MCF 10A (cell line): ENCODE results near the gene SFPQ. TPM values are rescaled to one million over a fixed set of nuclear protein-coding genes. Genes with fewer than 3 reads are reported as not detected.

ENCODE experiments used
- BruUV-seq: library from RNA; stranded (reverse); fragments of 400-500 nt; replicated peaks from 2 replicates; lab custom pipeline; 2021; lab: Mats Ljungman, UMichigan
- CTCF ChIA-PET: fragments of 300-600 bp; sonication (Branson Sonifier 250); formaldehyde crosslinking; extraction: SDS; loops from one replicate; lab custom pipeline; 2021; ENCODE audit warnings: antibody characterized with exemption, inconsistent platforms; lab: Yijun Ruan, JAX
- POLR2A ChIA-PET: fragments of 300-600, 350-650 bp; sonication (Branson Sonifier 250); formaldehyde crosslinking; extraction: SDS; loops from one replicate; lab custom pipeline; 2020; ENCODE audit warnings: antibody characterized with exemption, inconsistent platforms; lab: Yijun Ruan, JAX
- DNase-seq: peaks from one replicate; pipeline ENCODE4 v3.0.0-alpha.2; 2018; ENCODE audit not compliant: unreplicated experiment
- H3K27ac Mint-ChIP-seq: one replicate; pipeline ENCODE4 v1.8.0; 2022; ENCODE audit warnings: mild to moderate bottlenecking, low read depth, mixed read lengths; ENCODE audit not compliant: unreplicated experiment
- H3K27me3 Mint-ChIP-seq: one replicate; pipeline ENCODE4 v1.8.0; 2022; ENCODE audit warnings: mixed read lengths; ENCODE audit not compliant: insufficient read depth, unreplicated experiment
- H3K36me3 Mint-ChIP-seq: one replicate; pipeline ENCODE4 v1.8.0; 2022; ENCODE audit warnings: mild to moderate bottlenecking, moderate library complexity, mixed read lengths; ENCODE audit not compliant: insufficient read depth, unreplicated experiment
- H3K4me1 Mint-ChIP-seq: one replicate; pipeline ENCODE4 v1.8.0; 2022; ENCODE audit warnings: mixed read lengths; ENCODE audit not compliant: insufficient read depth, unreplicated experiment
- H3K4me3 Mint-ChIP-seq: one replicate; pipeline ENCODE4 v1.8.0; 2022; ENCODE audit warnings: mild to moderate bottlenecking, moderate library complexity, mixed read lengths; ENCODE audit not compliant: unreplicated experiment
- H3K9me3 Mint-ChIP-seq: one replicate; pipeline ENCODE4 v1.8.0; 2022; ENCODE audit warnings: mixed read lengths; ENCODE audit not compliant: unreplicated experiment
- intact Hi-C: fragments of 100-400 bp; cut with micrococcal nuclease; formaldehyde crosslinking; loops from 2 replicates; pipeline ENCODE4 v1.14.1; 2022
- total RNA-seq: library from RNA; stranded (reverse); gene quantifications from 2 replicates; pipeline ENCODE4 v1.2.3, GENCODE V29; 2022
- TF ChIP-seq, protein P1 (sequence below): fragments of 200-600 bp; IDR thresholded peaks from one replicate; pipeline ENCODE4 v1.8.0; 2022; ENCODE audit warnings: antibody characterized with exemption, mild to moderate bottlenecking; ENCODE audit not compliant: unreplicated experiment

Gene SFPQ
- total RNA-seq, 1 experiment from 2014 or later: 314 TPM

DNA sequence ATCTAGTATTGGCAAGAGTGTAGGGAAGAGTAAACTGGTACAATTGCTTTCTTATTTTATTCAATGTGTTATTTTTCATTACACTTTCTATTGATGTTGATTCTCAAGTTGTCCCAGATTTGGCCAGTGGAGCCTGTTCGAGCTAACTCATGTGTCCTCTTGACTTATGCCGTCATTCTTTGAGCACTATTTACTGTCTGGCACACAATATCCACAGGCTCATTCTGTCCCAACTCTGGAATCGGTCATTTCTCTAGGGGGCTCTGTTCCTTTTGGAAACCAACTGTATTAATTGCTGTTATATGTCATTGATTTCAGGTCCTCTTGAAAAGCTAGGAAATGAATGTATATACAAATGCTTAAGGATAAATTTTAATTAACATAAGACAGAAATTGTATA, 22.4 kb upstream of the SFPQ start:
- BruUV-seq: no TSS peak
- intact Hi-C loops: no loop called here
- H3K4me3 Mint-ChIP-seq: no peak overlapping the region
- no peaks in the 10 kb centered on the region for H3K36me3 Mint-ChIP-seq
- H3K9me3 Mint-ChIP-seq: no peaks in the 10 kb centered on the region
- no peak overlapping the region for H3K27ac Mint-ChIP-seq
- H3K27me3 Mint-ChIP-seq: no peaks in the 10 kb centered on the region
- CTCF ChIA-PET: interaction anchor here (0.5 to 1.1 kb wide), 3 partner anchors 13 to 237 kb away, joined by 3 to 6 read pairs (median 3); no protein-coding TSS in a partner anchor
- H3K4me1 Mint-ChIP-seq: no peaks in the 10 kb centered on the region
- TF ChIP-seq, protein P1, sequence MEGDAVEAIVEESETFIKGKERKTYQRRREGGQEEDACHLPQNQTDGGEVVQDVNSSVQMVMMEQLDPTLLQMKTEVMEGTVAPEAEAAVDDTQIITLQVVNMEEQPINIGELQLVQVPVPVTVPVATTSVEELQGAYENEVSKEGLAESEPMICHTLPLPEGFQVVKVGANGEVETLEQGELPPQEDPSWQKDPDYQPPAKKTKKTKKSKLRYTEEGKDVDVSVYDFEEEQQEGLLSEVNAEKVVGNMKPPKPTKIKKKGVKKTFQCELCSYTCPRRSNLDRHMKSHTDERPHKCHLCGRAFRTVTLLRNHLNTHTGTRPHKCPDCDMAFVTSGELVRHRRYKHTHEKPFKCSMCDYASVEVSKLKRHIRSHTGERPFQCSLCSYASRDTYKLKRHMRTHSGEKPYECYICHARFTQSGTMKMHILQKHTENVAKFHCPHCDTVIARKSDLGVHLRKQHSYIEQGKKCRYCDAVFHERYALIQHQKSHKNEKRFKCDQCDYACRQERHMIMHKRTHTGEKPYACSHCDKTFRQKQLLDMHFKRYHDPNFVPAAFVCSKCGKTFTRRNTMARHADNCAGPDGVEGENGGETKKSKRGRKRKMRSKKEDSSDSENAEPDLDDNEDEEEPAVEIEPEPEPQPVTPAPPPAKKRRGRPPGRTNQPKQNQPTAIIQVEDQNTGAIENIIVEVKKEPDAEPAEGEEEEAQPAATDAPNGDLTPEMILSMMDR: no peak
- no peak for DNase-seq
- POLR2A ChIA-PET: no interaction called here

DNA sequence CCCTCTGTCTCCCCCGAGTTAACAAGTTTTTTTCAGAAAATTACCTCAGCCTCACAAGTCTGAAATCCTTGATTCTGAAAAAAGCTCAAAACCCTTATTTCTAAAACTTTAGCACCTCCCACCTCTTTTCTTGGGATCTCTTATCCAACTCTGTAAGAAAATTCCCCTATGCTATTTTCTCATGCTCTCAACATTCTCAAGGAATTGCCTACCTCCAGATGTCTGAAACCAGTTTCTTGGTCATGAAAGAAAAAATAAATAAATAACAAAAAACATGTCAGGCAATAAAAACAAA, 18.1 kb upstream of the SFPQ start:
- no TSS peak for BruUV-seq
- intact Hi-C loops: no loop called here

DNA sequence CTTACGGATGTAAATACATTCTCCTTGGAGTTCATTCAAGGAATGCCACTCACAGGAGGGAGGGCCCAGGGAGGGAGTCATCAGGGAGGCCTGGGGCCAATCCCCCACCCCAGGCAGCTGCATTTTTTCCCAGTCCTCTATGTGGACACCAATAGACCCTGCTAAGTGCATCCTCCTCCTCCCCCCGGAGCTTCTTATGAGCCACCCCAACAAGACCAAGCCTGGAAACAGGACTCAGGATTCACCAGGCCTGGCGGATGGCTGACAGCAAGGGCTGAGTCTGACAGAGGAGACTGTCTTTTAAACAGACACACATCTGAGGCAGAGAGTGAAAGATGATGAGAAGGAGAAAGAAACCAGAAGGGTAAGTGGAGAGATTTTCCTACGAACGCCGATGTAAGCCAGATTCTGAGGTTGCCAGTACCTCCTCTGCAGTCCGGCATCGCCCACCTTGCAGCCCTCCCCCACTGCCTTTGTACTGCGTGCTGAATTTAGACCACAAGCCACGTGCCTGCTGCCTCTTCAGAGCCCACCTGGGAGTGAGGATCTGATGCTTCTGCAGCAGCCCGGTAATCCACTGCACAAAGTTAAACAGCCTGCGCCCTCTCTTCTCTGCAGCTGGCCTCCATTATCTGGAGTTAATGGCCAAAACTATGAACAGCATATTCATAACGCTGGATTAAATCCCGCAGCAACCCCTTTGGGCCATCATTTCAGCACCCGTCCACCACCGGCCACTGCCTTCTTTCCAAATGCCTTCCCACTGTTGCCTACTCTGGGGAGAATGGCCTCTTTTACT, 17.6 kb upstream of the SFPQ start:
- Mint-ChIP-seq H3K4me3 (no peak overlapping the region), H3K4me1 (no peaks in the 10 kb centered on the region), H3K27me3 (no peaks in the 10 kb centered on the region), H3K9me3 (no peaks in the 10 kb centered on the region), H3K27ac (no peak overlapping the region), H3K36me3 (no peaks in the 10 kb centered on the region)
- ChIA-PET CTCF (interaction anchor here (0.5 to 0.7 kb wide), 3 partner anchors 13 to 359 kb away, joined by 3 to 4 read pairs (median 3); no protein-coding TSS in a partner anchor), POLR2A (interaction anchor here (0.6 kb wide), 1 partner anchor 17 kb away, joined by 4 read pairs; the partner anchor contains the start of gene SFPQ)
- DNase-seq: no peak
- intact Hi-C loops: no loop called here
- BruUV-seq: no TSS peak
- TF ChIP-seq, protein P1: no peak

More for the DNA sequence above, 18.1 kb upstream of the SFPQ start:
- Mint-ChIP-seq H3K4me1 (no peaks in the 10 kb centered on the region), H3K27me3 (no peaks in the 10 kb centered on the region), H3K4me3 (no peak overlapping the region), H3K9me3 (no peaks in the 10 kb centered on the region), H3K27ac (no peak overlapping the region), H3K36me3 (no peaks in the 10 kb centered on the region)
- CTCF ChIA-PET: interaction anchor here (0.6 to 1.6 kb wide), 4 partner anchors 11 to 216 kb away, joined by 3 to 6 read pairs (median 4); no protein-coding TSS in a partner anchor
- POLR2A ChIA-PET: interaction anchor here (0.6 kb wide), 1 partner anchor 18 kb away, joined by 4 read pairs; the partner anchor contains the start of gene SFPQ
- DNase-seq: no peak
- TF ChIP-seq, protein P1: no peak

DNA sequence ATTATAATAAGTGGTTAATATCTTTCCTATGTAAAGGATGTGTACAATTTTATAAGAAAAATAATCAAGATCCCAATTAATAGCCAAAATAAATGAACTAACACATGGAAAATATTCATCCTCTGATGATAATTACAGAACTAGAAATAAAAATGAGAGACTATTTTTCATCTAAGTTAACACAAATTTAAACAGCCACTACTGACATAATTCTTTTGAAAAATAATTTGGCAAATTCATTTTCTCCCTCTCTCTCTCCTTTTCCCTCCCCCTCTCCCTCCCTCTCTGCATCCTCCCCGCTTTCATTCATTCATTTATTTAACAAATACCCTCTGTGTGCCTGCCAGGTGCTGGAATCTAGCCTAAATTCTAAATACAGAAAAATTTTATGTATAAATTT, 10.3 kb upstream of the SFPQ start:
- H3K4me3 Mint-ChIP-seq: no peak overlapping the region
- no peak for DNase-seq
- POLR2A ChIA-PET: interaction anchor here (1.8 kb wide), 1 partner anchor 11 kb away, joined by 12 read pairs; the partner anchor contains the start of gene SFPQ
- intact Hi-C loops: loop anchor here (2.0 to 5.0 kb wide), 2 partner anchors 362 to 524 kb away; no protein-coding TSS in a partner anchor
- BruUV-seq: no TSS peak
- H3K9me3 Mint-ChIP-seq: no peaks in the 10 kb centered on the region
- H3K27me3 Mint-ChIP-seq: no peaks in the 10 kb centered on the region
- H3K4me1 Mint-ChIP-seq: no peaks in the 10 kb centered on the region
- CTCF ChIA-PET: interaction anchor here (0.6 to 1.2 kb wide), 7 partner anchors 10 to 241 kb away, joined by 3 to 8 read pairs (median 5); no protein-coding TSS in a partner anchor
- no peaks in the 10 kb centered on the region for H3K36me3 Mint-ChIP-seq
- TF ChIP-seq, protein P1: no peak
- H3K27ac Mint-ChIP-seq: no peak overlapping the region
